ENCODE data around the gene KIAA0513. TPM values are rescaled to one million over a fixed set of nuclear protein-coding genes. Genes with fewer than 3 reads are reported as not detected.

KIAA0513 gene
- total RNA-seq, 4 donors from 2014 or later, result 18.5 to 41.3 (median 34.5) TPM

- Histone ChIP-seq H3K9me3 (no peaks in the 10 kb centered on the region), H3K36me3 (peaks cover 0 to 17% (median 0%) of the 10 kb centered on the region in 4 donors), H3K27ac (no peak overlapping the region), H3K4me3 (no peak overlapping the region), H3K4me1 (peaks cover 0 to under 1% (median 0%) of the 10 kb centered on the region in 4 donors), H3K27me3 (no peaks in the 10 kb centered on the region)
- no peak for DNase-seq
- TF ChIP-seq CTCF (IDR thresholded peaks at IDR 0.05) (no peak), EP300 (IDR thresholded peaks at IDR 0.05; ENCODE audit: low read depth) (no peak), POLR2AphosphoS5 (IDR thresholded peaks at IDR 0.05) (no peak), POLR2A (IDR thresholded peaks at IDR 0.05) (no peak)
- intact Hi-C loops (cut with DNase I; ENCODE audit: low total_unique reads), result no loop called here
- in situ Hi-C loops (cut with MboI; ENCODE audit: low pct_ligation_motif_present in 1 of 4, low pct_unique_long_range_greater_than_20kb in 1 of 4, low sequenced_read_pairs in 3 of 4), result no loop called here
- 87 to 93% methylated on average over 5 to 9 of the region's 9 CpGs for WGBS, 2 donors (ENCODE audit: low coverage in 1 of 2)
Observed at GRCh38 chr16:85081038-85081437, 53.4 kb downstream of the KIAA0513 start.

- intact Hi-C loops (cut with DNase I; ENCODE audit: low total_unique reads) (no loop called here), in situ Hi-C loops (cut with MboI; ENCODE audit: low pct_ligation_motif_present in 1 of 4, low pct_unique_long_range_greater_than_20kb in 1 of 4, low sequenced_read_pairs in 3 of 4) (no loop called here)
- DNase-seq, result no peak
- TF ChIP-seq CTCF (IDR thresholded peaks at IDR 0.05), result no peak
- no peak for TF ChIP-seq POLR2AphosphoS5 (IDR thresholded peaks at IDR 0.05)
- TF ChIP-seq POLR2A (IDR thresholded peaks at IDR 0.05), result no peak
- no peak for TF ChIP-seq EP300 (IDR thresholded peaks at IDR 0.05; ENCODE audit: low read depth)
- peaks cover 0 to 5% (median 5%) of the 10 kb centered on the region in 4 donors for H3K4me1 ChIP-seq
- no peak overlapping the region for H3K27ac ChIP-seq
- H3K9me3 ChIP-seq, result no peaks in the 10 kb centered on the region
- 86% methylated on average over 5 of the region's 15 CpGs; no CpG with 5 or more reads in 1 of the 2 donors for WGBS, 2 donors (ENCODE audit: low coverage in 1 of 2)
- H3K27me3 ChIP-seq, result no peaks in the 10 kb centered on the region
- H3K36me3 ChIP-seq, result peaks cover 0 to 17% (median 0%) of the 10 kb centered on the region in 4 donors
- no peak overlapping the region for H3K4me3 ChIP-seq
Observed at GRCh38 chr16:85081765-85082164, 54.2 kb downstream of the KIAA0513 start.

- in situ Hi-C loops (cut with MboI; ENCODE audit: low pct_ligation_motif_present in 1 of 4, low pct_unique_long_range_greater_than_20kb in 1 of 4, low sequenced_read_pairs in 3 of 4), result no loop called here
- Histone ChIP-seq H3K36me3 (peaks cover 0 to 11% (median 0%) of the 10 kb centered on the region in 4 donors), H3K27ac (no peak overlapping the region), H3K9me3 (no peaks in the 10 kb centered on the region), H3K27me3 (no peaks in the 10 kb centered on the region), H3K4me3 (no peak overlapping the region), H3K4me1 (peaks cover 0 to 11% (median 10%) of the 10 kb centered on the region in 4 donors)
- intact Hi-C loops (cut with DNase I; ENCODE audit: low total_unique reads), result no loop called here
- TF ChIP-seq EP300 (IDR thresholded peaks at IDR 0.05; ENCODE audit: low read depth) (no peak), POLR2A (IDR thresholded peaks at IDR 0.05) (no peak)
- WGBS, 2 donors (ENCODE audit: low coverage in 1 of 2), result 70% methylated on average over 33 of the region's 33 CpGs; no CpG with 5 or more reads in 1 of the 2 donors
- peak; percentile 56 for DNase-seq
Observed at GRCh38 chr16:85082173-85083050, 54.8 kb downstream of the KIAA0513 start.

- Histone ChIP-seq H3K27me3 (no peaks in the 10 kb centered on the region), H3K4me3 (no peak overlapping the region), H3K36me3 (peaks cover 0 to 5% (median 0%) of the 10 kb centered on the region in 4 donors), H3K4me1 (peaks cover 0 to 13% (median 10%) of the 10 kb centered on the region in 4 donors), H3K27ac (peak overlapping the region in 1 of 4 donors; percentile 5), H3K9me3 (no peaks in the 10 kb centered on the region)
- TF ChIP-seq CTCF (IDR thresholded peaks at IDR 0.05), result no peak
- TF ChIP-seq EP300 (IDR thresholded peaks at IDR 0.05; ENCODE audit: low read depth), result no peak
- no peak for TF ChIP-seq POLR2A (IDR thresholded peaks at IDR 0.05)
- no peak for TF ChIP-seq POLR2AphosphoS5 (IDR thresholded peaks at IDR 0.05)
- in situ Hi-C loops (cut with MboI; ENCODE audit: low pct_ligation_motif_present in 1 of 4, low pct_unique_long_range_greater_than_20kb in 1 of 4, low sequenced_read_pairs in 3 of 4), result no loop called here
- intact Hi-C loops (cut with DNase I; ENCODE audit: low total_unique reads), result no loop called here
- 60% methylated on average over 13 of the region's 13 CpGs; no CpG with 5 or more reads in 1 of the 2 donors for WGBS, 2 donors (ENCODE audit: low coverage in 1 of 2)
- no peak for DNase-seq
Observed at GRCh38 chr16:85083051-85083639, 55.5 kb downstream of the KIAA0513 start.
